A549 (cell line): Measurements from ENCODE around the gene XPO1. TPM values are rescaled to one million over a fixed set of nuclear protein-coding genes. Genes with fewer than 3 reads are reported as not detected.
"Not testable (repeated sequence)": the region's sequence is repeated elsewhere in the genome, so short reads cannot be mapped to it uniquely, and the experiment has no call there.

Source experiments
- ATAC-seq, 2 experiments: fragments of 200-7000 bp in 1 of 2; fragments of >200 bp in 1 of 2; cut with Nextera tagmentation in 1 of 2; cut with Tn5 transposase in 1 of 2; 3 replicates each; pipeline versions ENCODE4 v1.8.0 to v1.9.1; 2018 to 2020; ENCODE audit warnings: mild to moderate bottlenecking in 1 of 2, moderate library complexity in 1 of 2
- CTCF ChIA-PET: fragments of 300-600 bp; sonication (Branson Sonifier 250); formaldehyde crosslinking; extraction: SDS; loops from one replicate; lab custom pipeline; 2021; ENCODE audit warnings: antibody characterized with exemption, inconsistent platforms; lab: Yijun Ruan, JAX
- POLR2A ChIA-PET: fragments of 350-600 bp; formaldehyde crosslinking; extraction: SDS; loops from one replicate; lab custom pipeline; 2021; ENCODE audit warnings: antibody characterized with exemption, inconsistent platforms; lab: Yijun Ruan, JAX
- DNase-seq, 2 experiments: peaks; one replicate each; pipeline versions ENCODE4 v3.0.0 to v3.0.0-alpha.2; 2011 to 2016; ENCODE audit warnings: low read depth in 1 of 2, low spot score in 1 of 2
- FAIRE-seq: peaks from 2 replicates; lab custom pipeline; 2011; peaks lifted over from hg19 to GRCh38; lab: Jason Lieb, UNC
- H3K27ac ChIP-seq, 2 experiments: fragments of >200 bp; sonication (Bioruptor Twin); formaldehyde crosslinking; 3 replicates each; pipeline ENCODE4 v1.5.1; 2016 to 2017
- H3K4me1 ChIP-seq: fragments of >200 bp; sonication (Bioruptor Twin); formaldehyde crosslinking; 3 replicates; pipeline ENCODE4 v1.6.1; 2016
- H3K4me2 ChIP-seq: fragments of >200 bp; sonication (Bioruptor Twin); formaldehyde crosslinking; 3 replicates; pipeline ENCODE4 v1.6.1; 2016
- H3K4me3 ChIP-seq: fragments of >200 bp; sonication (Bioruptor Twin); formaldehyde crosslinking; 3 replicates; pipeline ENCODE4 v1.5.1; 2016
- H3K9me3 ChIP-seq: fragments of >200 bp; sonication (Bioruptor Twin); formaldehyde crosslinking; 3 replicates; pipeline ENCODE4 v1.6.1; 2016
- BCL3 ChIP-seq: fragments of >200 bp; sonication (Bioruptor Twin); formaldehyde crosslinking; IDR thresholded peaks from 3 replicates; pipeline ENCODE4 v1.6.1; 2016
- CEBPB ChIP-seq, 2 experiments: fragments of >200 bp in 1 of 2; sonication (Bioruptor Twin) in 1 of 2; formaldehyde crosslinking in 1 of 2; IDR thresholded peaks; 2 replicates each; pipeline ENCODE4 v1.6.1; 2012 to 2016
- EHF ChIP-seq: fragments of 250-450 bp; sonication (Bioruptor Pico); IDR thresholded peaks from 2 replicates; pipeline ENCODE4 v1.5.0; 2020; ENCODE audit warnings: mild to moderate bottlenecking
- FOSL2 ChIP-seq, 2 experiments: fragments of 450-650 bp in 1 of 2; fragments of >200 bp in 1 of 2; sonication (Bioruptor Twin) in 1 of 2; formaldehyde crosslinking; IDR thresholded peaks; 2 replicates each; pipeline versions ENCODE4 v1.5.0 to v1.6.1; 2016 to 2020; ENCODE audit warnings: mild to moderate bottlenecking in 1 of 2, moderate library complexity in 1 of 2
- FOXS1 ChIP-seq: fragments of 250-450 bp; sonication (Bioruptor Pico); IDR thresholded peaks from 2 replicates; pipeline ENCODE4 v1.5.0; 2020; ENCODE audit warnings: mild to moderate bottlenecking, moderate library complexity
- JUNB ChIP-seq: fragments of >200 bp; sonication (Bioruptor Twin); formaldehyde crosslinking; IDR thresholded peaks from 2 replicates; pipeline ENCODE4 v1.6.1; 2016
- KDM1A ChIP-seq: fragments of 200-600 bp; sonication (generic); IDR thresholded peaks from 2 replicates; pipeline ENCODE4 v1.6.1; 2016; ENCODE audit warnings: low read depth, mild to moderate bottlenecking
- MAZ ChIP-seq: fragments of 150-350 bp; IDR thresholded peaks from 2 replicates; pipeline ENCODE4 v1.6.1; 2014; ENCODE audit warnings: antibody characterized with exemption, low read depth, low read length, borderline replicate concordance
- NFE2L2 ChIP-seq: fragments of 150-350 bp; conservative IDR thresholded peaks from 2 replicates; pipeline ENCODE4 v1.6.1; 2014; ENCODE audit warnings: low read length
- NR3C1 ChIP-seq: fragments of >200 bp; sonication (Bioruptor Twin); formaldehyde crosslinking; IDR thresholded peaks from 3 replicates; pipeline ENCODE4 v1.6.1; 2017
- POLR2AphosphoS2 ChIP-seq: conservative IDR thresholded peaks from 2 replicates; pipeline ENCODE4 v1.6.1; 2012; ENCODE audit warnings: low read length, improper control_type of control experiment, inconsistent platforms
- RFX5 ChIP-seq: fragments of 450-650 bp; IDR thresholded peaks from 2 replicates; pipeline ENCODE4 v1.7.1; 2014; ENCODE audit warnings: antibody characterized with exemption, mild to moderate bottlenecking, moderate library complexity
- SMC3 ChIP-seq: fragments of >200 bp; sonication (Bioruptor Twin); formaldehyde crosslinking; IDR thresholded peaks from 3 replicates; pipeline ENCODE4 v1.6.1; 2018; ENCODE audit warnings: inconsistent platforms
- SREBF2 ChIP-seq: fragments of 450-650 bp; IDR thresholded peaks from 2 replicates; pipeline ENCODE4 v1.6.1; 2014; ENCODE audit warnings: mild to moderate bottlenecking, moderate library complexity
- ZC3H11A ChIP-seq: fragments of 450-650 bp; IDR thresholded peaks from 2 replicates; pipeline ENCODE4 v1.6.1; 2014; ENCODE audit warnings: antibody characterized with exemption, mild to moderate bottlenecking
- ZNF302 ChIP-seq: fragments of 250-450 bp; sonication (Bioruptor Pico); IDR thresholded peaks from 2 replicates; pipeline ENCODE4 v1.9.0; 2021; ENCODE audit warnings: inconsistent platforms, mild to moderate bottlenecking, moderate library complexity
- ZSCAN20 ChIP-seq: fragments of 250-450 bp; sonication (Bioruptor Pico); IDR thresholded peaks from 2 replicates; pipeline ENCODE4 v1.8.0; 2022; ENCODE audit warnings: mild to moderate bottlenecking, moderate library complexity
- WGBS: methylation state at CpG from one replicate; pipeline ENCODE4 v1.1.6; 2017; ENCODE audit errors: missing lambda C conversion rate; 5-methylcytosine and 5-hydroxymethylcytosine counted together
- polyA plus RNA-seq, 4 experiments: library from polyadenylated mRNA; depleted of rRNA in 3 of 4; stranded (reverse); fragments of >200 nt; fragmentation: RNase III in 1 of 4; extraction: RNeasy Plus Mini Kit Qiagen cat#74134 plus additional on column Dnase treatment in 1 of 4; gene quantifications; 2 replicates in 3 of 4; 3 replicates in 1 of 4; pipeline ENCODE4 v1.2.3, GENCODE V29; 2011 to 2017
- TF ChIP-seq, protein P1 (sequence below): fragments of 250-450 bp; sonication (Bioruptor Pico); IDR thresholded peaks from 2 replicates; pipeline ENCODE4 v1.5.0; 2021; ENCODE audit warnings: mild to moderate bottlenecking, moderate library complexity, borderline replicate concordance
- TF ChIP-seq, protein P2 (sequence below): fragments of >200 bp; sonication (Bioruptor Twin); formaldehyde crosslinking; IDR thresholded peaks from 3 replicates; pipeline ENCODE4 v1.5.1; 2016
- TF ChIP-seq, protein P3 (sequence below): fragments of 200-600 bp; sonication (generic); IDR thresholded peaks from 2 replicates; pipeline ENCODE4 v1.6.1; 2016; ENCODE audit warnings: antibody characterized with exemption, mild to moderate bottlenecking, moderate library complexity

The XPO1 gene
- polyA plus RNA-seq, 2 of the 4 experiments (the other 2 are of a cell fraction), result 152 to 216 TPM

DNA sequence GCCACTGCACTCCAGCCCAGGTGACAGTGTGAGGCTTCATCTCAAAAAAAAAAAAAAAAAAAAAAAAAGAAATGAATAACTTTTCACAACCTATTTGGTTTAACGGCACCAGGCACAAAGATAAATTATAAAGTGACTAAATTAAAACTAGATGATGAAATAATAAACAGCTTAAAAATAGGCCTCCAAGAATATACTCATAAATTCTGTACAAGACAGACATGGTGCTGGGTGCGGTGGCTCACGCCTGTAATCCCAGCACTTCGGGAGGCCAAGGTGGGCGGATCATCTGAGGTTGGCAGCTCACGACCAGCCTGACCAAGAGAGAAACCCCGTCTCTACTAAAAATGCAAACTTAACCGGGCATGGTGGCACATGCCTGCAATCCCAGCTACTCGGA is 87.0 kb downstream of the XPO1 start:
- Histone ChIP-seq H3K4me3 (no peak overlapping the region), H3K4me2 (no peak overlapping the region), H3K27ac (no peak overlapping the region), H3K4me1 (peaks cover 16% of the 10 kb centered on the region), H3K9me3 (peaks cover 3% of the 10 kb centered on the region; the same call in 1 of the 3 replicates)
- TF ChIP-seq EHF (CRISPR knock-in tag) (no peak), SMC3 (no peak), NFE2L2 (no peak), BCL3 (no peak), ZNF302 (CRISPR knock-in tag) (no peak), KDM1A (no peak), MAZ (no peak), FOXS1 (CRISPR knock-in tag) (no peak), ZC3H11A (no peak), FOSL2 (IDR thresholded peaks at IDR 0.05) (no peak), FOSL2 (CRISPR knock-in tag; IDR thresholded peaks at IDR 0.05) (no peak), POLR2AphosphoS2 (no peak)
- TF ChIP-seq, protein P1, sequence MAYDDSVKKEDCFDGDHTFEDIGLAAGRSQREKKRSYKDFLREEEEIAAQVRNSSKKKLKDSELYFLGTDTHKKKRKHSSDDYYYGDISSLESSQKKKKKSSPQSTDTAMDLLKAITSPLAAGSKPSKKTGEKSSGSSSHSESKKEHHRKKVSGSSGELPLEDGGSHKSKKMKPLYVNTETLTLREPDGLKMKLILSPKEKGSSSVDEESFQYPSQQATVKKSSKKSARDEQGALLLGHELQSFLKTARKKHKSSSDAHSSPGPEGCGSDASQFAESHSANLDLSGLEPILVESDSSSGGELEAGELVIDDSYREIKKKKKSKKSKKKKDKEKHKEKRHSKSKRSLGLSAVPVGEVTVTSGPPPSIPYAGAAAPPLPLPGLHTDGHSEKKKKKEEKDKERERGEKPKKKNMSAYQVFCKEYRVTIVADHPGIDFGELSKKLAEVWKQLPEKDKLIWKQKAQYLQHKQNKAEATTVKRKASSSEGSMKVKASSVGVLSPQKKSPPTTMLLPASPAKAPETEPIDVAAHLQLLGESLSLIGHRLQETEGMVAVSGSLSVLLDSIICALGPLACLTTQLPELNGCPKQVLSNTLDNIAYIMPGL (CRISPR knock-in tag), result no peak
- POLR2A ChIA-PET, result interaction anchor here (0.7 kb wide), 1 partner anchor 34 kb away, joined by 8 read pairs; no protein-coding TSS in a partner anchor
- no peak for DNase-seq
- ATAC-seq, result no peak
- CTCF ChIA-PET, result interaction anchor here (0.7 to 1.2 kb wide), 2 partner anchors 12 to 25 kb away, joined by 3 read pairs; no protein-coding TSS in a partner anchor
- WGBS, result 88% methylated on average over 9 of the region's 9 CpGs
- FAIRE-seq, result no peak

- Histone ChIP-seq H3K4me3 (no peak overlapping the region), H3K27ac (no peak overlapping the region), H3K4me1 (peaks cover 9% of the 10 kb centered on the region), H3K4me2 (no peak overlapping the region), H3K9me3 (peaks cover 3% of the 10 kb centered on the region; the same call in 1 of the 3 replicates)
- FAIRE-seq (no peak), DNase-seq (no peak), ATAC-seq (no peak)
- ChIA-PET CTCF (interaction anchor here (0.6 to 0.7 kb wide), 3 partner anchors 24 to 429 kb away, joined by 3 read pairs; no protein-coding TSS in a partner anchor), POLR2A (no interaction called here)
- TF ChIP-seq CEBPB (IDR thresholded peaks at IDR 0.05), result 0 out of 4 replicates have a peak, but pooled peaks of 1 of the 2 experiments have one; percentile 19
- no peak for TF ChIP-seq NFE2L2
- TF ChIP-seq, protein P2, sequence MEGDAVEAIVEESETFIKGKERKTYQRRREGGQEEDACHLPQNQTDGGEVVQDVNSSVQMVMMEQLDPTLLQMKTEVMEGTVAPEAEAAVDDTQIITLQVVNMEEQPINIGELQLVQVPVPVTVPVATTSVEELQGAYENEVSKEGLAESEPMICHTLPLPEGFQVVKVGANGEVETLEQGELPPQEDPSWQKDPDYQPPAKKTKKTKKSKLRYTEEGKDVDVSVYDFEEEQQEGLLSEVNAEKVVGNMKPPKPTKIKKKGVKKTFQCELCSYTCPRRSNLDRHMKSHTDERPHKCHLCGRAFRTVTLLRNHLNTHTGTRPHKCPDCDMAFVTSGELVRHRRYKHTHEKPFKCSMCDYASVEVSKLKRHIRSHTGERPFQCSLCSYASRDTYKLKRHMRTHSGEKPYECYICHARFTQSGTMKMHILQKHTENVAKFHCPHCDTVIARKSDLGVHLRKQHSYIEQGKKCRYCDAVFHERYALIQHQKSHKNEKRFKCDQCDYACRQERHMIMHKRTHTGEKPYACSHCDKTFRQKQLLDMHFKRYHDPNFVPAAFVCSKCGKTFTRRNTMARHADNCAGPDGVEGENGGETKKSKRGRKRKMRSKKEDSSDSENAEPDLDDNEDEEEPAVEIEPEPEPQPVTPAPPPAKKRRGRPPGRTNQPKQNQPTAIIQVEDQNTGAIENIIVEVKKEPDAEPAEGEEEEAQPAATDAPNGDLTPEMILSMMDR, result no peak
- TF ChIP-seq ZC3H11A, result no peak
- WGBS, result 82% methylated on average over 4 of the region's 4 CpGs
Measured at GRCh38 chr2:61450144-61450543, 88.0 kb downstream of the XPO1 start.

GRCh38 chr2:61448229-61448628 is 89.9 kb downstream of the XPO1 start:
- FAIRE-seq, result no peak
- H3K4me1 ChIP-seq, result peaks cover 19% of the 10 kb centered on the region
- ChIA-PET CTCF (no interaction called here), POLR2A (no interaction called here)
- no peak for ATAC-seq
- H3K4me3 ChIP-seq, result no peak overlapping the region
- TF ChIP-seq, protein P3, sequence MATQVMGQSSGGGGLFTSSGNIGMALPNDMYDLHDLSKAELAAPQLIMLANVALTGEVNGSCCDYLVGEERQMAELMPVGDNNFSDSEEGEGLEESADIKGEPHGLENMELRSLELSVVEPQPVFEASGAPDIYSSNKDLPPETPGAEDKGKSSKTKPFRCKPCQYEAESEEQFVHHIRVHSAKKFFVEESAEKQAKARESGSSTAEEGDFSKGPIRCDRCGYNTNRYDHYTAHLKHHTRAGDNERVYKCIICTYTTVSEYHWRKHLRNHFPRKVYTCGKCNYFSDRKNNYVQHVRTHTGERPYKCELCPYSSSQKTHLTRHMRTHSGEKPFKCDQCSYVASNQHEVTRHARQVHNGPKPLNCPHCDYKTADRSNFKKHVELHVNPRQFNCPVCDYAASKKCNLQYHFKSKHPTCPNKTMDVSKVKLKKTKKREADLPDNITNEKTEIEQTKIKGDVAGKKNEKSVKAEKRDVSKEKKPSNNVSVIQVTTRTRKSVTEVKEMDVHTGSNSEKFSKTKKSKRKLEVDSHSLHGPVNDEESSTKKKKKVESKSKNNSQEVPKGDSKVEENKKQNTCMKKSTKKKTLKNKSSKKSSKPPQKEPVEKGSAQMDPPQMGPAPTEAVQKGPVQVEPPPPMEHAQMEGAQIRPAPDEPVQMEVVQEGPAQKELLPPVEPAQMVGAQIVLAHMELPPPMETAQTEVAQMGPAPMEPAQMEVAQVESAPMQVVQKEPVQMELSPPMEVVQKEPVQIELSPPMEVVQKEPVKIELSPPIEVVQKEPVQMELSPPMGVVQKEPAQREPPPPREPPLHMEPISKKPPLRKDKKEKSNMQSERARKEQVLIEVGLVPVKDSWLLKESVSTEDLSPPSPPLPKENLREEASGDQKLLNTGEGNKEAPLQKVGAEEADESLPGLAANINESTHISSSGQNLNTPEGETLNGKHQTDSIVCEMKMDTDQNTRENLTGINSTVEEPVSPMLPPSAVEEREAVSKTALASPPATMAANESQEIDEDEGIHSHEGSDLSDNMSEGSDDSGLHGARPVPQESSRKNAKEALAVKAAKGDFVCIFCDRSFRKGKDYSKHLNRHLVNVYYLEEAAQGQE, result no peak
- TF ChIP-seq NR3C1, result no peak
- TF ChIP-seq JUNB, result no peak
- TF ChIP-seq SREBF2, result no peak
- TF ChIP-seq RFX5, result no peak
- no peak for TF ChIP-seq ZSCAN20
- DNase-seq, result no peak
- no peak overlapping the region for H3K4me2 ChIP-seq
- H3K9me3 ChIP-seq, result peaks cover 6% of the 10 kb centered on the region; the same call in 1 of the 3 replicates
- WGBS, result 83% methylated on average over 2 of the region's 2 CpGs
- no peak overlapping the region for H3K27ac ChIP-seq

- H3K4me2 ChIP-seq, H3K9me3 ChIP-seq, H3K27ac ChIP-seq, FAIRE-seq, POLR2A ChIA-PET, DNase-seq, ATAC-seq, H3K4me3 ChIP-seq: not testable (repeated sequence)
- H3K4me1 ChIP-seq, result peaks cover 28% of the 10 kb centered on the region
- CTCF ChIA-PET, result interaction anchor here (0.8 kb wide), 1 partner anchor 20 kb away, joined by 3 read pairs; no protein-coding TSS in a partner anchor
- WGBS, result 87% methylated on average over 7 of the region's 7 CpGs
Measured at GRCh38 chr2:61446971-61447370, 91.2 kb downstream of the XPO1 start.
